Measurements from ENCODE around the gene ATRN.
"Not testable (repeated sequence)": the region's sequence is repeated elsewhere in the genome, so short reads cannot be mapped to it uniquely, and the experiment has no call there.

ATRN gene

GRCh38 chr20:3471397-3472021, 691 bp downstream of the ATRN start:
- DNase-seq, result no peak

DNA sequence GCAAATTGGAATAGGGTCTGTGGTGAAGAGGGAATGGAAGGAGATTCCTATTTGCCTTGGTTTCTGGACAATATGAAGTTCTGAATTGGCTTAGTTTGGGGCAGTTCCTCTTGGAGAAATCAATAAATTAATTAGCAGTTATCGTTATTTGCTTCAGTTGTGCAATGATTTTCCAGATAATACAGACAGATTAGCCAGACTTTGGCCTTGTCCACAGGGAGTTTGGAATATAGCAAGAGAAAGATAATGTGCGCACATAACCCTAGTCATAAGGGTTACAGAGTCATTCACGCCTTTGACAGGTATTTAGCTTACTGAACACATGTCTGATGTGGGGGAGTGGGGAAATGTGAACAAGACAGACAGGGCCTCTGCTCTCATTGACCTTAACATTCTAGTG, 1.3 kb downstream of the ATRN start:
- DNase-seq, result no peak

DNA sequence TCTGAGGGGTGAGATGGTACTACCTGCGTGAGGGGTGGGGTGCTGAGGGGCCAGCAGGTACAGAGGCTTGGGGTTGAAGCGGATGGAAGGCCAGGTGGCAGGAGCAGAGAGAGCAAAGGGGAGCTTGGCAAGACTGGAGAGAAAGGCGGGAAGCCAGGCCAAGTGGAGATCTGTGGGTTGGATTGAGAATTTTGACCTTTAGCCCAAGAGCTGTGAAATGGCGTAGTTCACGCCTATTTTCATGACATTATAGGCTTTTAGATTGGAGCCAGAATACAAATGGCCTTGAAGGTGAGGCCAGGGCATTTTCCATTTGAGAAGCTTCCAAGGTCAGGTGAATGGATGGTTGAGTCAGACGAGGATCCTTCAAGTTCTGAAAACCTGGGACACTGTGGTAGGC, 2.5 kb downstream of the ATRN start:
- no peak for DNase-seq

- no peak for DNase-seq
These were observed 3.1 kb downstream of the ATRN start for GRCh38 chr20:3473944-3474343.

DNA sequence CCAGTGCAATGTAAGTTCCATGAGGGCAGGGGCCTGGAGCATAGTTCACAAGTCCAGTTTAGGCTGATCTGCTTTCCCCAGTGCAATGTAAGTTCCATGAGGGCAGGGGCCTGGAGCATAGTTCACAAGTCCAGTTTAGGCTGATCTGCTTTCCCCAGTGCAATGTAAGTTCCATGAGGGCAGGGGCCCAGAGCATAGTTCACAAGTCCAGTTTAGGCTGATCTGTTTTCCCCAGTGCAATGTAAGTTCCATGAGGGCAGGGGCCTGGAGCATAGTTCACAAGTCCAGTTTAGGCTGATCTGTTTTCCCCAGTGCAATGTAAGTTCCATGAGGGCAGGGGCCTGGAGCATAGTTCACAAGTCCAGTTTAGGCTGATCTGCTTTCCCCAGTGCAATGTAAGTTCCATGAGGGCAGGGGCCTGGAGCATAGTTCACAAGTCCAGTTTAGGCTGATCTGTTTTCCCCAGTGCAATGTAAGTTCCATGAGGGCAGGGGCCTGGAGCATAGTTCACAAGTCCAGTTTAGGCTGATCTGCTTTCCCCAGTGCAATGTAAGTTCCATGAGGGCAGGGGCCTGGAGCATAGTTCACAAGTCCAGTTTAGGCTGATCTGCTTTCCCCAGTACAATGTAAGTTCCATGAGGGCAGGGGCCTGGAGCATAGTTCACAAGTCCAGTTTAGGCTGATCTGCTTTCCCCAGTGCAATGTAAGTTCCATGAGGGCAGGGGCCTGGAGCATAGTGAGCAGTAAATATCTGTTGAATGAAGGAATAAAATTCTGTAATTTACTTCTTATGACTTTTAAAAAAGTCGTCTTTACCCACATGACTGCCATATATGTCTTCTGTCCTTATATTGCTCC, 6.4 kb downstream of the ATRN start:
- DNase-seq, result not testable (repeated sequence)

- no peak for DNase-seq
These were observed 7.2 kb downstream of the ATRN start for GRCh38 chr20:3477861-3478544.

- DNase-seq, result no peak
These were observed 8.2 kb downstream of the ATRN start for GRCh38 chr20:3479025-3479424.

DNA sequence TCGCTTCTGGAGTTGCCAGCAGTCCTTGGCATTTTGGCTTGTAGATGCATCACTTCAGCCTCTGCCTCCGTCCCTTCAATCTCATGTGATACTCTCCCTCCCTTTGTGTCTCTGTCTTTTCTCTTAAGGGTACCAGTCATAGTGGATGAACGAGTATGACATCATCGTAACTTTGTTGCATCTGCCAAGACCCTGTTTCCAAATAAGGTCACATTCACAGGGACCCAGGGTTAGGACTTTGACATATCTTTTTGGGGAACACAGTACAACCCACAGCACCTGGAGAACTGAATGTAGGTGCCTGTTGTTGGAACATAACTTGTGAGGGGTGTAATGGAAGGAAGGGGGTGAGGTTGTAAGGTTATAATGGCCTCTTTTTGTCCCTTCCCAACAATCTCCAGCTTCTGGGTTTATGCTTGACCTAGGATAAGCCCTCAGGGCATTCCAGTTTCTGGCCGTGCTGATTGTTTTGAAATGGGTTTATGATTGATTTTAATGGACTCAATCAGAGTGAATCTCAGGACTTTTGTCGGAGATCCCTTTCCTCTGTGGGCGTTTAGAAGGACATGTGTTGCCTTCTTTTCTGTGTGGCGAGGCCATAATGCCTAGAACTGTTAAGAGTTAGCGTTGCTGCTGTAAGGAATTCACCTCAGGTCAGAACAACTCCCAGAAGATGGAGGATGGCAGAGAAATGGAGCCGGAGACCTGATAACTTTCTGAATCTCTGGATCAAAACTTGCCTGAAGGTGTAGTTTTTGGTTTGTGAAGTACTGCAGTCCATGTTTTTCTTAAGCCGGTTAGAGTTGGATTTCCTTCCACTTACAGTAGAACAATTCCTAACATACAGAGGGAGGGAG, 9.2 kb downstream of the ATRN start:
- DNase-seq, result no peak

DNA sequence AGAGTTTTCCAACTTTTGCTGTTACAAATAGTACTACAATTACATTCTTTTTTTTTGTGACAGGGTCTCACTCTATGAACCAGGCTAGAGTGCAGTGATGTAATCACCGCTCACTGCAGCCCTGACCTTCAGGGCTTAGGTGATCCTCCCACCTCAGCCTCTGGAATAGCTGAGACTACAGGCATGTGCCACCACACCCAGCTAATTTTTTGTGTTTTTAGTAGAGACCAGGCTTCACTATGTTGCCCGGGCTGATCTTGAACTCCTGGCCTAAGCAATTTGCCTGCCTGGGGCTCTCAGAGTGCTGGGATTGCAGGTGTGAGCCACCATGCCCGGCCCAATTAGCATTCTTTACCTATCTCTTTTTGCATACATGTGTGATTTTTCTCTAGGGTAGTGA, 12.5 kb downstream of the ATRN start:
- DNase-seq, result no peak

- DNase-seq, result no peak
These were observed 13.0 kb downstream of the ATRN start for GRCh38 chr20:3483784-3484183.

DNA sequence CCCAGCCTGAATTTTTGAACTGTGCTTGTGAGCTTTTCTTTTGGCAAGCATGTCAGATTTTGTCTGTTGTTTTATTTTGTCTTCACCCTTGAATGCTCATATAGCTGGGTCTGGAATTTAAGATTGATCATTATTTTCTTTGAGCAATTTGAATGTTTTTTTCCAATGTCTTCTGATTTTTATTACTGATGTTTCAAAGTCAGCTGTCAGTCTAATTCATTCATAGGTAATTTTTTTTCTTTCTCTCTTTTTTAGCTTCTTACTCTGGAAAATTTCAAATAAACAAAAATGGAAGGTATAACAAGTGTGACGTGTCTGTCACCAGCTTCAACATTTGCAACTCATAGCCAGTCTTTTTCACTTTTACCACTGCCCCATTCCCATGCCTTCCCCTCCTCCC, 15.1 kb downstream of the ATRN start:
- DNase-seq, result no peak

DNA sequence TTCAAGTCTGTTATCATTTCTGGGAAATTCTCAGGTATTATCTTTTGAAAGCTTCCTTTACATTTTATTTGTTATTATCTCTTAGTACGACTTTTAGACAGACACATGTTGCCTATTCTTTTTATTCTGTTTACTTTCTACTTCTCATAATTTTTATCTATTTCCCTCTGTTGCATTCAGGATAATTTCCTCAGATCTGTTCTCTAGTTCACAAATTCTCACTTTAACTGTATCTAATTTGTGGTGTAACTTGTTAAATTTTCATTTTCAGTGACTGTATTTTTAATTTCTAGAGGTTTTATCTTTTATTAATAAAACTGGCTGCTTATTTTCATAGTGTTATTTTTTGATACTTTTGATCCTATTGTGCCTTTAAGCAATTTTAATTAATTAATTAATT, 16.0 kb downstream of the ATRN start:
- DNase-seq, result no peak

- DNase-seq, result no peak
These were observed 21.9 kb downstream of the ATRN start for GRCh38 chr20:3492669-3493068.

GRCh38 chr20:3494218-3494617, 23.4 kb downstream of the ATRN start:
- DNase-seq, result no peak

DNA sequence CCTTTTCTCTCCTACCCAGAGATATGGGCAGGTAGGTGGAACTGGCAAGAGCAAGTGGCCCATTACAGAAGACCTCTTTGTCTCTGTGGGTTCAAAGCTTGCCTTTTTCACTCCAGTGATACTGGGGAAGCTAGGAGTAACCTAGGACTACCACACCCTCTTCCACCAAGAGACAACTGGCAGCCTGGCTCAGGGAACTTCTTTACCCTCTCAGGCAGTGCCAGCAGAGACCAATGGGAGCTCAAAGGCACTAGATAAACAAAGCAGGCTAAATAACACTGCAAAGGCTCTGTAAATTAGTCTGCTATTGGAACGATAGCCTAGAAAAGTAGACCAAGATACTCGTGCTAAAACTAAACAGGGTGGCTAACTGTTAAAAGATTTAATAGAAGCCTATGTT, 32.1 kb downstream of the ATRN start:
- DNase-seq, result no peak

DNA sequence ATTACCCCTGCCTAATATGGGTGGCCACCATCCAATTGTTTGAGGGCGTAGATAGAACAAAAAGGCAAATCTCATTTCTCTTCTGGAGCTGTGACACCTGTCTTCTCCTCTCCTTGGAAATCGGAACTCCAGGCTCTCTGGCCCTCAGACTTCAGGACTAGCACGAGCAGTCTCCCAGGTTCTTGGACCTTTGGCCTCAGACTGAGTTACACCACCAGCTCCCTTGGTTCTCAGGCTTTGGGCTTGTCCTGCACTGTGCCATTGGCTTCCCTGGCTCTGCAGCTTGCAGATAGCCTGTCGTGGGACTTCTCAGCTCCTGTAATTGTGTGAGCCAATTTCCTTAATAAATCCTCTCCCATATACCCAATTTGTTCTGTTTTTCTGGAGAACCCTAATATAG, 34.3 kb downstream of the ATRN start:
- no peak for DNase-seq

DNA sequence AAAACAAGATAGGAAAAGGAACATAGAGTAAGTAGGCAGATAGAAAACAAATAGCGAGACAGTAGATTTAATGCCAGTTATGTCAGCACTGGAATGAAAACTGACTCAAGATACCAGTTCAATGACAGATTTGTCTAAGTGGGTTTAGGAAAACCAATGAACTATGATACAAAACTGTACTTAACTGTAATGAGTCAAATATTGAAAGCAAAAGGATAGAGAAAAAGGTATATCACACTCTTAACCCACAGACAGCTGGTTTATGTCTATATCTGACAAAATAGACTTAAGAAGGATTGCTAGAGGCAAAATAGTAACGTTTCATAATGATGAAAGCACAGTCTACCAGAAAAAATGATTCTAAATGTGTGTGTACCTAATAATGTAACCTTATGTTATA, 38.2 kb downstream of the ATRN start:
- no peak for DNase-seq

GRCh38 chr20:3510110-3510509, 39.3 kb downstream of the ATRN start:
- no peak for DNase-seq

DNA sequence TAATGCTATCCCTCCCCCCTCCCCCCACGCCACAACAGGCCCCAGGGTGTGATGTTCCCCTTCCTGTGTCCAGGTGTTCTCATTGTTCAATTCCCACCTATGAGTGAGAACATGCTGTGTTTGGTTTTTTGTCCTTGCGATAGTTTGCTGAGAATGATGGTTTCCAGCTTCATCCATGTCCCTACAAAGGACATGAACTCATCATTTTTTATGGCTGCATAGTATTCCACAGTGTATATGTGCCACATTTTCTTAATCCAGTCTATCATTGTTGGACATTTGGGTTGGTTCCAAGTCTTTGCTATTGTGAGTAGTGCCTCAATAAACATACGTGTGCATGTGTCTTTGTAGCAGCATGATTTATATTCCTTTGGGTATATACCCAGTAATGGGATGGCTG, 41.4 kb downstream of the ATRN start:
- not testable (repeated sequence) for DNase-seq

DNA sequence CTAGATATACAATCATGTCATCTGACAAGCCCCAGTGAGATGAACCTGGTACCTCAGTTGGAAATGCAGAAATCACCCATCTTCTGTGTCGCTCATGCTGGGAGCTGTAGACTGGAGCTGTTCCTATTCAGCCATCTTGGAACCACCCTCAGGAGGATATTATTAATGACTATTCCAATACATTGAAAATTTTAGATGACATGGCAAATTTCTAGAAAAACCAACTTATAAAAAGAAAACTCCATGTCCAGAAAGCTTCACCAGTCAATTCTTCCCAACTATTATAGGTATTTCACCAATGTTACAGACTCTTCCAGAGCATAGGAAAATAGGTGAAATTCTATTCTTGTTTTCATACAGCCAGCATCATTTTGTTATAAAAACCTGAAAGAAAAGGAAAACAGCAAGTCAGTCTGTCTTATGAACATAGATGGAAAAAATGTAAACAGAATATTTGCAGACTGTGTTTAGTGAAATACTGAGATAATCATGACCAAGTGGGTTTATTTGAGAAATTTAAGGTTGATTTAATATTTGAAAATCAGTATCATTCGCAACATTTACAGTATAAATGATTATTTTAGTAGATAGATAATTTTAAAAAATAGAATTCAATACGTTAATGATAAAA, 43.3 kb downstream of the ATRN start:
- DNase-seq, result no peak

DNA sequence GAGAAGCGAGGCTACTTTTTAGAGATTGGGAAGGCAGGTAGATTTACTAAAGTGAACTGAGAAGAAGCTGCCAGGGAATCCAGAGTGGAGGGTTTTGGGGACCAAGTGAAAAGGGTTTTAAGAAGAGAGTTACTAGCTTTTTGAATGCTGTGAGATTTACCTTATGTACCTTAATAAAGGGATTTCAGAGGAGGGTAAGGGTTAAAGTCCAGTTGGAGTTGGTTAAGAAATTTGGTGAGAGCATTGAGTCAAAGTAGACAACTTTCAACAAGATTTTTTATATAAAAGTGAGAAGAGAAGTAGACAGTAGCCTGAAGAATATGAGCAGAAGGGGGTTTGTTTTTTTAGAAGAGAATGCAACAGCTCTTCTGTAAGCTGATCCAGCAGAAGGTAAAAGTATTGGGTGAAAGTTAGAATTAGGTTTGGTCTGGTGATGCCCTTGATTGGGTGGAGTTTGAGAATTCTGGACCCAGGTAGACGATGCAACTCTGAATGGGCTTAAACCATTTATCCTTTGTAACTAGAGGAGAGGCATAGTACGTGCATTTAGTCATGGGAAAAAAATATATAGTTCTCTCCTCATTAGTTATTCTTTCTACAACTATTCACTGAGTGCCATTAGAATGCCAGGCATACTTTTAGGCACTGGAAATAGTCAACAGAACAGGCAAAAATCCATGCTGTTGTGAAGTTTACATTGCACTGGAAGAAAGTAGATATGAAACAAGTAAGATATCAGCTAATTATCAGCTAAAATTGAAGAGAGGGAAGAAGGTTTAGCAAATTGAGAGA, 44.8 kb downstream of the ATRN start:
- no peak for DNase-seq

All from amniotic stem cell (primary cell).